LHCN-M2 (cell line): ENCODE results near the gene RPL35A. TPM values are rescaled to one million over a fixed set of nuclear protein-coding genes. Genes with fewer than 3 reads are reported as not detected.

Source experiments
- DNase-seq: peaks from one replicate; pipeline ENCODE4 v3.0.0-alpha.2; 2012; ENCODE audit warnings: low read depth
- total RNA-seq: library from RNA; depleted of rRNA; stranded (reverse); fragments of >200 nt; gene quantifications from 2 replicates; pipeline ENCODE4 v1.2.3, GENCODE V29; 2014; rRNA removed

Gene RPL35A
- total RNA-seq, 1 experiment from 2014 or later = 692 TPM

DNA sequence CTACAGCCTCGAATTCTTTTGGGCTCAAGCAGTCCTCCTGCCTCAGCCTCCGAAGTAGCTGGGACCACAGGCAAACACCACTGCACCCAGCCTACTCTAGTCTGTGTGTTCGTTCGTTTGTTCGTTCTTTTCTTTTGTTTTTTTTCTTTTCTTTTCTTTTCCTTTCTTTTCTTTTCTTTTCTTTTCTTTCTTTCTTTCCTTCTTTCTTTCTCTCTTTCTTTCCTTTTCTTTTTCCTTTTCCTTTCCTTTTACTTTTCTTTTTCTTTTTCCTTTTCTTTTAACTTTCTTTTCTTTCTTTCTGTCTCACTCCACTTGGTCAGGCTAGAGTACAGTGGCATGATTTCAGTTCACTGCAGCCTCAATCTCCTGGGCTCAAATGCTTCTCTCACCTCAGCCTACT is 46.9 kb downstream of the RPL35A start:
- DNase-seq = no peak

DNA sequence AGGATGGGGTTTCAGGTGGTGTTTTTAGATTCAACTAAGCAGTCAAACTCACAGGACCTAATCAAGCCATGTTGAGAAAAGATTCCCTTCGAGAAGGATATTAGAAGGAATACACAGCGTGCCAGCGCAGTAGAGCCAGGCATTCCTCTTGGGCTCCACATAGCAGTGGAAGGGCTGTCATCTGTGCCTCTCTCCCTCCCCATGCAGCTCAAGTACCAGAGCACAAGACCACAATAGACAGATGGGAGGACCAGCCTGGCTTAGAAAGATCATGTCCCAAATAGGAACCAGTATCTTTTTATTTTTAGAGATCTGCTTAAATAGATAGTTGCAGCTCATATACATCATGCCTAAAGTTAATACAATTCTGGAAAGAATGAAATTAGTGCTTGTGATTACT is 47.9 kb downstream of the RPL35A start:
- no peak for DNase-seq

Other genes with a start within 250 kb of the RPL35A start
- 18.5 and 24.8 TPM in 2 replicates for gene RUBCN, start 213.3 kb upstream of the RPL35A start, total RNA-seq
- gene FYTTD1, start 200.3 kb upstream of the RPL35A start, total RNA-seq = 46.9 and 60.0 TPM in 2 replicates
- 17.1 and 24.7 TPM in 2 replicates for gene LRCH3, start 158.9 kb upstream of the RPL35A start, total RNA-seq
- gene LMLN, start 10.0 kb downstream of the RPL35A start, total RNA-seq = 6.2 and 12.2 TPM in 2 replicates